GM21786 (cell line): Measurements from ENCODE around the gene ADCK2.
A peak's percentile ranks its signal among the peaks of the same experiment; 100 is the strongest.
"Not testable (repeated sequence)": the region's sequence is repeated elsewhere in the genome, so short reads cannot be mapped to it uniquely, and the experiment has no call there.

Experiments
- ATAC-seq: cut with Tn5 transposase; IDR thresholded peaks from one replicate; pipeline ENCODE4 v1.9.1; 2021; ENCODE audit not compliant: unreplicated experiment

The ADCK2 gene

DNA sequence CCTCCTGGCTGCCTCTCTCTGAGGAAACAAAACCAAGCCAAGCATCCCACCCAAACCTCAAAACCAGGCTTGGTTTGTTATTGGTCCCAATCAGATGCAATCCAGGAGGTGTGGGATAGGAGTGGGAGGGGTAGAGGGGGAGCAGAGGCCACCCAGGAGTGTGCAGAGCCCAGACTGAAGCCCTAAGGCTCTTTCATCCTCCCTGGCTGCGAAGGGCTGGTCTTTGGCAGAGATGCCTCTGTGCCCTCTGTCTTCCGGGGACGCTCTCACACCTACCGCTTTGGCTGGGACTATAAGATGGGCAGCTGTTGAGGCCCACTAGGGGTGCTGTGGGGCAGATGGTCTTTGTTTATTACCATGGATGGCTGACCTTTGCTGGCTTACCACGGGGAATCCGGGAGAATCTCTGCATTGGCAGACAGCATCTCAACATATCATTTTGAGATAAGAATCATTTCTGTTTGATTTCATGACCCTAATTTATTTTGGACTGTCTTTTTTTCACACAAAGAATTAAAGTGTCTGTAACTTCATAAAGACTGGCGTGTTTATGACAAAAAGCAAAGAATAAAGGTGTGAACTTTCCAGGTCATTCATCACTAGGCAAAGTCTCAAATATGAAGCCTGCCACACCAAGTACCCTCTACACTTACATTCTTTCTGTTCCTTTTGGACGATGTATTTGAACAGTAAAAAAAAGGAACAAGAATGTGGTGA lies 25.7 kb upstream of the ADCK2 start:
- peak; percentile 96 for ATAC-seq

DNA sequence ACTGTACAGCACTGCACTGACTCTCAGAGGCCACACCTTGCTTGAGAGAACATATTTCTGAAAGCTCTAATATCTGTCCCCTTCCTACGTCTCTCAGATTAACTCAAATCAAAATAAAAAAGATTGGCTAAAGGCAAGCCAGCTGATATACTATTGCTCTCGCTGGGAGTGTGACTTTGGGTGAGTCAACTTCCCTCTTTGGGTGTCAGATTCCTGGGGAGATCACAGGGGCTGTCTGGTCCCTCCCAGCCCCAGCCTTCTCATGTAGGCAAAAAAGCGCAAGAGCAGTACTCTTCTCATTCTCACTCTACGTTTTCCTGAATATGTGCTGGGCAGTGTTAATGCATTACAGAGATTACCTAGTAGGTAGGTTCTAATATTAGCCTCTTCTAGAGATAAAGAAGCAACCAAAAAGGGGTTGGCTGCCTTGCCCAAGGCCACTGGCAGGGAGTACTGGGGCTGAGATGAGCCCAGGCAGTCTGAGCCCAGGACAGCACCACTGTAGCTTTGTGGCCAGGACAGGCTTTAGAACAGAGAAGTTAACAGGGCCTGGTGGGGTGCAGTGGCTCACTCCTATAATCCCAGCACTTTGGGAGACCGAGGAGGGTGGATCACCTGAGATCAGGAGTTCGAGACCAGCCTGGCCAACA lies 23.1 kb upstream of the ADCK2 start:
- ATAC-seq: no peak

DNA sequence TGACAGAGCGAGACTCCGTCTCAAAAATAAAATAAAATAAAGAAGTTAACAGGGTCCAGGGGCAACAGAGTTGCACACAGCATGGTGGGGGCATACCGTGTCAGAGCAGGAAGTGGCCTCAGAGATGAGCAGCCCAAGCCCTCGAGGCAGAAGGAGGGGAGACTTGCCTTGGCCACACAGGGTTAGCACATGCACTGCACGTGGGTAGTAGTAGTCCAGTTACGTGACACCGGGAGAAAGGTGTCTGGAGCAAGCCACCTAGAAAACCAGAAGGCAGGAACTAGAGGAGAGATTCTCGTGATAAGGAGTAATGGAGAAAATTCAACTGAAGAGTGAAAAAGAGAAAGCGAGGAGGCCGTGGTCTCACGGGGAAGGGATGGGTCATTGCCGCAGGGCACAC lies 22.4 kb upstream of the ADCK2 start:
- no peak for ATAC-seq

DNA sequence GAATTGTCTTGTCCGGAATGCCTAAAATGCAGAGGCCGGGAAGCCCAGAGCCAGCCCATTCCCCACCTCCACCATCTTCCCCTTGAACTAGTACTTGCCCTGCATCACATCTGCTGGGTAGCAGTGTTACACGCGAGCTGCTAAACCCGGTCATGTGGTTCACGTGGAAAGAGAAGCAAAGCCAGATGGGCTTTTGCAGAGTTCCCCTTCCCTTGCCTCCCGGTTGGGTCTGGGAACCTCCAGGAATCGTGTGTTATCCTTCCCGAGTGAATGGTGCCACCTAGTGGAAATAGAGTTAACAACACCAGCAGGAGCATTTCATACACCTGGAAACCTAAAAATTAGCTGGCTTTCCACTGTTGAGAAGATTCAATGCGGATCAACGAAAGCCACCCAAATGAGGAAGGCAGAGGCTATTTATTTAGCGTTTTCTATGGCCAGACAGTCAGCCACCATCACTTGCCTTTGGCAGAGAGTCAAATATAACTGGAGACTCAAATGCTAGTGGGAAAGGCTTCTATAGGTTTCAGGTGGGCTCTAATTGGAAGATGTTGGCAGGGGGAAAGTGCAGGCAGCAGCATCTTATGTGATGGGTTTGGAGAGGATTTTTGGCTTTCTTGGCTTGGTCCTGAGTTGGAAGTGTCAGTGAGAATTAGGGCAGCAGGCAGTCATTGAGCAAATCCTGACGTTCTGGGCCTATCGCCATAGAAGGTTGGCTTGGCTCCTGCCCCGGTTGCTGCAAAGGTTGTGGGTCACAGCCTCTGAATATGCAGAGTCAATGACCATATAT lies 19.2 kb upstream of the ADCK2 start:
- no peak for ATAC-seq

DNA sequence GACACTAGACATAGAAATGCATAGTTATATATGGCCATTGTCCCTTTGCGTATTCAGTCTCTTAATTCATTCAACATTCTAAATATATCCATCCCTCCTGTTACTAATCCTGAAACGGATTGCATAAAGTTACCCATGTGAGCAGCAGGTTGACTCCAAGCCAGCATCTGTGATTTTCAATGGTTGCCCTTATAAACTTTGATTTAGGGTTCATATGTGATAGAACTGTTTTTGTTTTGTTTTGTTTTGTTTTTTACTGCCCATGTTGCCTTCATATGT lies 18.7 kb upstream of the ADCK2 start:
- ATAC-seq: no peak

DNA sequence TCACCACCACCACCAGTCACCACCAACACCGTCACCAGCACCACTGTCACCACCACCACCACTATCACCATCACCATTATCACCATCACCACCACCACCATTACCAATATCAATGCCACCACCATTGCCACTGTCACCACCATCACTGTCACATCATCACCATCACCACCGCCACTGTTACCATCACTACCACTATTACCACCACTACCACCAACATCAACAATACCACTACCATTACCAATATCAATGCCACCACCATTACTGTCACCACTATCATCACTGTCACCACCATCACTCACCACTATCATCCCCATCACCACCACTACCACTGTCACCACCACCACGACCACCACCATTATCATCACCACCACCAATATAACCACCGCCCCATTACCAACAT lies 18.1 kb upstream of the ADCK2 start:
- ATAC-seq: no peak

DNA sequence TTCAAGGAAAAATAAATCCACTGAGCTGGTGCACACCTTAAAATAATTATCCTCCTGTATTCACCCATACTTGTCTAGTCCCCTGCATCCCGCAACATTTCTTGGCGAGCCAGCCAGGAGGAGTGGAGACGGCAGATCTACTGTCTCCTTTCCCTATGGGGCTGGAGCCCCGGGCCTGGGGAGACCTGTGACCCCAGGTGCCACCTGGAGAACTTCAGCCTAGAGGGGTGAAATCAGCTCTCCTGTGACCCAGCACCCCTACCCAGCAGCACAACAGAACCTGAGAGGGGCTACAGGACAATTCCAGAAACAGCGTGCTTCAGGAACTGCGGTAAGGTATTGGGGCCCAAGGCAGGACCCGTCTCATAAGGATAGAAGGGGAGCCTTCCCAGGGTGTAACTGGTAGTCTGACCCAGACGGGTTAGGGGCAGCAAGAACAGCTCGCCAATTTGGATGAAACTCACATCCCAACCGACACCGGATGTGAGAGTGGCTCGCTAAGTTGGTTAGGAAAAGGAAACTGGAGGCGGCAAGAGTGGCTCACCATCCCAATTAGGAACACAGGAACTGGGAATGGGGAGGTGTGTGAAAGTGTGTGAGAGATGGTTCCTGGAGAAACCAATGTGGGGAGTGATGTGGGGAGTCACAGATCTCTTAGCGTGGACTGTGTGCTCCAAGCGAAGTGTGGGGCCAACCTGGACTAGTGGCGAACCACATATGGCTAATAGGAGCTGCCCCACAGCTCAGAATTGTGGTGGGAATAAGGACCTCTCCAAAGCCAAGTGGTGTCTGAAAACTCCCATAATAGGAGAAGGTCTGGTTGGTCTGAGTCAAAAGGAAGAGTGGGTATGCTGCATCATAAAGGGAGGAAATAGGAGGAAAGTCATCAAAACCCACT lies 17.0 kb upstream of the ADCK2 start:
- ATAC-seq: no peak

DNA sequence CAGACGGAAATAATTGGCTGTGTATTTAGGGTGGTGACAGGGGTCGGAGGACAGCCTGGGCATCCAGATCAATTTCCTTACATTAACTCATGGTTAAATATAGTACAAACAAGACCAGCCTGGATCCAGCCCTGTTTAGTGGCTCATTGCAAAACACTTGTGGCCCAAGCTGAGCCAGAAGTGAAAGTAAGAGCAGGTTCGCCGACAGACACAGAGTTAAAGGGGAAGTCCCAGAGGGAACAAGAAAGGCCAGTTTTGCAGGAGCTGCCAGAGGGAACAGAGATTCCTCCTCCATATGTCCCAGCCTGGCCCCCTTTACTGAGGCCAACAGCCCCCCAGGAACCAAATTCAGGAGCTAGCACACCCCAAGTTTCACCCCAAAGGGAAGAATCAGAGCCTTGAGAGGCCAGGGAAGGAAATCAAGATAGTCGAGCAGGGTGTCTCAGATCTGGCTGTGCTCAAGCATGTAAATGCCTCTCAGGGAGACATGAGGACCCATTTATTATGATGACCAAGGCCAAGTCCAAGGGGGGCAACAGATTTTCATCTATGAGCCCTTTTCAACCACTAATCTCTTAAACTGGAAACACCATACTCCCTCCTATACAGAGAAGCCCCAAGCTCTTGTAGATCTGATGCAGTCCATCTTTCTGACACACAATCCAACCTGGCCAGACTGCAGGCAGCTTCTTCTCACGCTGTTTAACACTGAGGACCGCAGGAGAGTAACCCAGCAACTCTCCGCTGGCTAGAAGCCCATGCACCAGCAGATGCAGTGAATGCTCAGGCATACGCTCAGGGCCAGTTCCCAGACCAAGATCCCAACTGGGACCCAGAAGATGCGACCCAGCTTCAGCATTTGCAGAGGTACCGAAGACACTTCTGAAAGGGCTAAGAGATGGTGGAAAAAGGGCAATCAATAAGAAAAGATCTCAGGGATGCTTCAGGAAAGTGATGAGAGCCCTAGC lies 15.9 kb upstream of the ADCK2 start:
- peak; percentile 95 for ATAC-seq

DNA sequence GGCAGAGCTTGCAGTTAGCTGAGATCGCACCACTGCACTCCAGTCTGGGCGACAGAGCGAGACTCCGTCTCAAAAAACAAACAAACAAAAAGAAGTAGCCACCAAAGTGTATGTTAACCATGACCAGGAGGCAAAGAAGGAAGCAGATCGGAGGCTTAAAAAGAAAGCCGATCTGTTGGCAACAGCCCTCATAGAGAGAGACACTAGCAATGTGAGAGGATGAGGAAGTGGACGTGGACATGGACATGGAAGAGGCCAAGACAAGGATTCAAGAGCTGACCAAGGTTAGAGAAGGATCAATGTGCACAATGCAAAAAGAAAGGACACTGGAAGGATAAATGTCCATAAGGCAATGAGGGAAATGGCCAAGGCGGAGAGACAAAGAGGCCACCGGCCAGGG lies 14.9 kb upstream of the ADCK2 start:
- ATAC-seq: no peak

DNA sequence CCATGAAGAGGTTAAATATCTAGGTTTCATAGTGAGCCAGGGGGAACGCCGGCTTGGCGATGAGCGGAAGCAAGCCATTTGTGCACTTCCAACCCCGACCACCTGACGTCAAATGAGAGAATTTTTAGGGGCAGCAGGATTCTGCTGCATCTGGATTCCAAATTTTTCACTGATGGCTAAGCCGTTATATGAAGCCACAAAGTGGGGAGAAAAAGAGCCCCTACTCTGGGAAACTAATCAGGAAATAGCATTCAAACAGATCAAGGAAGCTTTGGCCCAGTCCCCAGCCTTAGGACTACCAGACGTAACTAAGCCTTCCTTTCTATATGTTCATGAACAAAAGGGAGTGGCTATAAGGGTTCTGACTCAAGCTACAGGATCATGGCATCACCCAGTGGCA lies 12.9 kb upstream of the ADCK2 start:
- ATAC-seq: no peak

DNA sequence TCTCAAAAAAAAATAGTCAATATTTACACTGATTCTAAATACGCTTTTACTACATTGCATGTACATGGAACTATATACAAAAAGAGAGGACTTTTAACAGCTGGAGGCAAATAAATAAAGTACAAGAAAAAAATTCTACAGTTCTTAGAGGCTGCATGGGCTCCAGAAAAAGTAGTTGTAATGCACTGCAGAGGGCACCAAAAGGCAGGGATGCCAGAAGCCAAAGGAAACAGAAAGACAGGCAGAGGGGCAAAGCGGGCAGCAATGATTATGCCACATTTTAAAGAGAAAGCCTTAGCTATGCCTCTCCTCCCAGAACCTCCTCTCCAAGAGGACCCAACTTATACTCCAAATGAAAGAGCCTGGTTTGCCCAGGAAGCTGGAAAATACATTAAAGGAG lies 11.6 kb upstream of the ADCK2 start:
- ATAC-seq: no peak

DNA sequence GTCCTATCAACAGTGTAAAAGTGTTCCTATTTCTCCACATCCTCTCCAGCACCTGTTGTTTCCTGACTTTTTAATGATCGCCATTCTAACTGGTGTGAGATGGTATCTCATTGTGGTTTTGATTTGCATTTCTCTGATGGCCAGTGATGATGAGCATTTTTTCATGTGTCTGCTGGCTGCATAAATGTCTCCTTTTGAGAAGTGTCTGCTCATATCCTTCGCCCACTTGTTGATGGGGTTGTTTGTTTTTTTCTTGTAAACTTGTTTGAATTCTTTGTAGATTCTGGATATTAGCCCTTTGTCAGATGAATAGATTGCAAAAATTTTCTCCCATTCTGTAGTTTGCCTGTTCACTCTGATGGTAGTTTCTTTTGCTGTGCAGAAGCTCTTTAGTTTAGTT lies 9.8 kb upstream of the ADCK2 start:
- ATAC-seq: not testable (repeated sequence)

DNA sequence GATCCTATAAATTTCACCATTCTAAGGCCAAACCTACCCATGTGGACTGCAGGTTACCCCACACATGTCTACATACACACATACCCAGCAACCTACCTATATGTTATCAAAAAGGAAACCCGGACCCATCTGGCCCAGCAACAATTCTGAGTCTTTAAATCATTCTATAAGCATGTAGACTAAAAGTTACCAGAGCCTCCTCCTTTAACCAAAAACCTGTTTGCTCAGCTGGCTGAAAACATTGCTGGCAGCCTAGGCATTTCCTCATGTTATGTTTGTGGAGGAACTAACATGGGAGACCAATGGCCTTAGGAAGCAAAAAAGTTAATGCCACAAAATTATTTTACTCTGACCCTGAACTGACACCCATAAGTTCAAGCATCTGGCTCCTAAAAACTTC lies 5.3 kb upstream of the ADCK2 start:
- no peak for ATAC-seq

DNA sequence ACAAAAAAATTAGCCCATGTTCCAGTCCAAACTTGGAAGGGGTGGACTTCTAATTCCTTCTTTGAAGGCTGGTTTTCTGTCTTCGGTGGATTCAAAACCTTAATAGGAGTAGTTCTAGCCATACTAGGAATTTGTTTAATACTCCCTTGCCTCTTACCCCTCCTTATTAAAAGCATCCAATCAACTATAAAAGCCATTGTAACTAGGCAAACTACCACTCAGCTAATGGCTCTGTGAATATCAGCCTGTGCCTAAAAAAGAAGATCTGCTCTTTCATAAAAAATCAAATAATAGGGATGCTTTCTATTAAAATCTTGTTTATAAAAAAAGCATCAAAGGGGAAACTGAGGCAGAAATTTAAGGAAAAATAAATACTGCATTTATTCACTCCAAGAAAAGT lies 4.1 kb upstream of the ADCK2 start:
- ATAC-seq: no peak

DNA sequence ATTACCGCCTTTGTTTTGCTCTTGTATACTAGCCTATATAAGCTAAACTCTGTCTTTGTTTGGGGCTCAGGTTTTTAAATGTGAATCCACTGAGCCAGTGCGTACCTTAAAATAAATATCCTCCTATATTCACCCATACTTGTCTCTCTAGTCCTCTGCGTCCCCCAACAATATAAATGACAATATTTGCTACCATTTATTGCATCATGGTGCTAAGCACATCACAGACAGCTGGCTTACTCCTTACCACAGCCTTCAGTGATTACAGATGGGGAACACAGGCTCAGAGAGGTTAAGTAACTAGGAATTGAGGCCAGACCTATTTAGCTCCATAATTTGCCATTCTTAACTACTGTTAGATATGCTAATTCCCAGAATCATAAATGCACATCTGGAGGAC lies 3.4 kb upstream of the ADCK2 start:
- ATAC-seq: no peak

DNA sequence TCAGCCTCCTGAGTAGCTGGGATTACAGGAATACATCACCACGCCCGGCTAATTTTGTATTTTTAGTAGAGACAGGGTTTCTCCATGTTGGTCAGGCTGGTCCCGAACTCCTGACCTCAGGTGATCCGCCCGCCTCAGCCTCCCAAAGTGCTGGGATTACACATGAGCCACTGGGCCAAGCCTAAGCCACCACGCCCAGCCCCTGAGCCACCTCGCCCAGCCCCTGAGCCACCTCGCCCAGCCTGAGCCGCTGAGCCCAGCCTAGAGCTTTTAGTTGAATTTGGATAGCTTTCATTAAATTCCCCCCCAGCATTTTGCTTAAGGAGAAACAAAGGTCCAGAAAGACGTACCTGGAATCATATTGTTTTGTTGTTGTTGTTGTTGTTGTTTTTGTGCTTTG lies 2.9 kb upstream of the ADCK2 start:
- not testable (repeated sequence) for ATAC-seq

DNA sequence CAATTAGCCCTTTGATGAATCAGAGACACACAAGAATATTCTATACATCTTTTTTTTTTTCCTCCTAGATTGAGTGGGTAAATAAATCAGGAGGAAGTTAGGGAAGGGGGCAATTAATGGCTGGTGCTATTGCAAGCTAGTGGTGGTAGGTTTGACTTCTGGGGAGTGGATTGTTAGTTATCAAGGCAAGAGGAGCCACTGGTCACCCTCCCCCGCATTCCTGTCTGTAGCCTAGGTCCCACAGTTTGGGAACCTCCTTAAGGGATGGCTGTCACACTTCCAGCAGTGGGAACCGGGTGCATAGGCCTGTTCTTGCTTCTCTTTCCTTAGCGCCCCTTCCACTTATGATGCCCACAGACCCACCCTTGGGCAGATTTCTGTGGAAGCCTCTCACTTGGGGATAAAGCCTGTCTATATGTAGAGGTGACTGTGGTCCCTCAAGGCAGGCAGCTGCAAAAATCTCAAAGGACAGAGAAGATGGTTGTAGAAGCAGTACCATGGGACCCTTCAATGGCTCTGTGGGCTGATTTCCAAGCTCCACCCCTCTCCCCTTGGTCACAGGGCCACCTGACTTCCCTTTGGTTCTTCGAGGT lies 2.3 kb upstream of the ADCK2 start:
- ATAC-seq: no peak

DNA sequence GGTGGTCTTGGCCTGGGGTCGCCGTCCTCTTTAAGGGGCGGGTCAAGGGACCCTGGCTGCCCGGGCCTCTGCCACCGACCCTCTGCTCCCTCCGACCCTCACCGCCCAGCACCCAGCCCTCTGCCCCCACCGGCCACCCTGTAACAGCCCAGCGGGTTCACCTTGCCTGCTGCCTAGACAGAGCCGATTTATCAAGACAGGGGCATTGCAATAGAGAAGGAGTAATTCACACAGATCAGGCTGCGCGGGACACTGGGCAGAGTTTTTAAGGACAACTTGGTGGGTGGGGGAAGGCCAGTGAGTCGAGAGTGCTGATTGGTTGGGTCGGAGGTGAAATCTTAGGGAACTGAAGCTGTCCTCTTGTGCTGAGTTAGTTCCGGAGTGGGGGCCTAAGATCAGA lies 779 bp upstream of the ADCK2 start:
- ATAC-seq: no peak

DNA sequence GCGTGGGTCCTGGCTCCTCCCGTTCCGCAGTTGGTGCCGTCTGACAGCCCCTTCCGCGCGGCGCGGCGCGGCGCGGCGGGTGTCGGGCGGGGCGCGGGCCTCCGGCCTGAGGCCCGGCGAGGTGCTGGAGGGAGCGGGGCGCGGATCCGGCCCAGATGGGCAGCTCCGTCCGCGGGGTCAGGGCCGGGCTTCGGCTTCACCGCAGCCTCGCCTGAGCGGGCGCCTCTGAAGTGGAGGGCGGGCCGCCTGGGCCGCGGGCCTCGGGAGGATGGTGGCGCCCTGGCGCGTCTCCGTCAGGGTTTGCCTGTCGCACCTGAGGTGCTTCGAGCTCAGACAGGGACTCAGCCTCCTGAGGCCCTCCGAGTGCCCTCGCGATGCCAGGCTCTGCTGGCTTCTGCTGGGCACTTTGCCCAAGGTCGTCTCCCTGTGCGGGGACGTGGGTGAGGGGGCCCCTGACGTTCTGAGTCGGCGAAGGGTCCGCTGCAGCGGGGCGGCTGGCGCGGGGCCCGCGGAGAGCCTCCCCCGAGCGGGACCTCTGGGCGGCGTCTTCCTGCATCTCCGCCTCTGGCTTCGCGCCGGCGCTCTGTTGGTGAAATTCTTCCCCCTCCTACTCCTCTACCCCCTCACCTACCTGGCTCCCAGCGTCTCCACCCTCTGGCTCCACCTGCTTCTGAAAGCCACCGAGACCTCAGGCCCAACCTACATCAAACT lies 473 bp downstream of the ADCK2 start:
- peak; percentile 35 for ATAC-seq
